ENCODE measurements around the gene ZNF799.
"Not testable (repeated sequence)": the region's sequence is repeated elsewhere in the genome, so short reads cannot be mapped to it uniquely, and the experiment has no call there.

Gene ZNF799

GRCh38 chr19:12365236-12366162 is 35.6 kb downstream of the ZNF799 start, which contains the start of gene ZNF442:
TSS of gene ZNF442 (minus strand) at chr19:12365683. CDS start at chr19:12363631, 2,052 bp downstream.
- H3K27ac ChIP-seq: peak within 1 kb of the TSS; percentile 79
- peak; percentile 78 for TF ChIP-seq CTCF (conservative IDR thresholded peaks at IDR 0.05)

- peak overlapping the region; percentile 79 for H3K27ac ChIP-seq
- no peak for TF ChIP-seq CTCF (conservative IDR thresholded peaks at IDR 0.05)
Measured at GRCh38 chr19:12364391-12365235, 36.5 kb downstream of the ZNF799 start.

GRCh38 chr19:12362236-12362635 is 38.8 kb downstream of the ZNF799 start:
- not testable (repeated sequence) for H3K27ac ChIP-seq

GRCh38 chr19:12353375-12353774 is 47.7 kb downstream of the ZNF799 start:
- TF ChIP-seq CTCF (conservative IDR thresholded peaks at IDR 0.05): no peak
- H3K27ac ChIP-seq: no peak overlapping the region

GRCh38 chr19:12350890-12351197 is 50.2 kb downstream of the ZNF799 start:
- no peak overlapping the region for H3K27ac ChIP-seq
- no peak for TF ChIP-seq CTCF (conservative IDR thresholded peaks at IDR 0.05)

- no peak overlapping the region for H3K27ac ChIP-seq
- TF ChIP-seq CTCF (conservative IDR thresholded peaks at IDR 0.05): no peak
Measured at GRCh38 chr19:12350185-12350889, 50.7 kb downstream of the ZNF799 start.

GRCh38 chr19:12346896-12347295 is 54.2 kb downstream of the ZNF799 start:
- peak; percentile 63 for TF ChIP-seq CTCF (conservative IDR thresholded peaks at IDR 0.05)
- no peak overlapping the region for H3K27ac ChIP-seq
